OCI-LY7 (cell line): ENCODE results near the gene CREG2. TPM values are rescaled to one million over a fixed set of nuclear protein-coding genes. Genes with fewer than 3 reads are reported as not detected.

Experiments
- BruUV-seq: library from RNA; stranded (reverse); fragments of 400-500 nt; replicated peaks from 2 replicates; lab custom pipeline; 2021; lab: Mats Ljungman, UMichigan
- CTCF ChIA-PET: fragments of 300-600 bp; sonication (Branson Sonifier 250); formaldehyde crosslinking; loops from one replicate; lab custom pipeline; 2022; ENCODE audit warnings: antibody characterized with exemption; ENCODE audit not compliant: unreplicated experiment; lab: Charles Lee
- POLR2A ChIA-PET: fragments of 300-600 bp; sonication (Branson Sonifier 250); formaldehyde crosslinking; loops from one replicate; lab custom pipeline; 2022; ENCODE audit warnings: antibody characterized with exemption; lab: Charles Lee
- DNase-seq: peaks from one replicate; pipeline ENCODE4 v3.0.0-alpha.2; 2015; ENCODE audit warnings: low spot score
- H2AFZ ChIP-seq: fragments of 200-600 bp; sonication (generic), shearing (Covaris generic); 2 replicates; pipeline ENCODE4 v1.6.1; 2014; ENCODE audit warnings: mild to moderate bottlenecking, antibody characterized with exemption, low read length, moderate library complexity
- H3K27ac ChIP-seq: fragments of 200-600 bp; sonication (generic); 2 replicates; pipeline ENCODE4 v1.5.1; 2014; ENCODE audit warnings: mixed run types, low read depth, mild to moderate bottlenecking, moderate library complexity, low read length, inconsistent platforms; ENCODE audit not compliant: poor library complexity, severe bottlenecking
- H3K36me3 ChIP-seq: fragments of 200-600 bp; sonication (generic); 2 replicates; pipeline ENCODE4 v1.6.1; 2014; ENCODE audit warnings: mild to moderate bottlenecking, antibody characterized with exemption, low read length, moderate library complexity, mixed read lengths; ENCODE audit not compliant: insufficient read depth
- H3K4me1 ChIP-seq: fragments of 200-600 bp; sonication (generic); 2 replicates; pipeline ENCODE4 v1.5.1; 2014; ENCODE audit warnings: mild to moderate bottlenecking, low read length; ENCODE audit not compliant: insufficient read depth, poor library complexity, severe bottlenecking
- H3K4me2 ChIP-seq: fragments of 200-600 bp; sonication (generic); 2 replicates; pipeline ENCODE4 v1.6.1; 2014; ENCODE audit warnings: mild to moderate bottlenecking, low read length
- H3K4me3 ChIP-seq: fragments of 200-600 bp; sonication (generic); 2 replicates; pipeline ENCODE4 v1.5.1; 2014; ENCODE audit warnings: mild to moderate bottlenecking, low read depth, low read length; ENCODE audit not compliant: poor library complexity, severe bottlenecking
- H3K79me2 ChIP-seq: fragments of 200-600 bp; sonication (generic); 2 replicates; pipeline ENCODE4 v1.6.1; 2016; ENCODE audit warnings: low read depth, mild to moderate bottlenecking, low read length, moderate library complexity, mixed read lengths; ENCODE audit not compliant: insufficient read depth
- H3K9me2 ChIP-seq: fragments of 200-600 bp; sonication (generic); 2 replicates; pipeline ENCODE4 v1.6.1; 2016; ENCODE audit warnings: mild to moderate bottlenecking, low read length, mixed read lengths; ENCODE audit not compliant: insufficient read depth
- H3K9me3 ChIP-seq: fragments of 200-600 bp; sonication (generic); 2 replicates; pipeline ENCODE4 v1.6.1; 2014; ENCODE audit warnings: mild to moderate bottlenecking, mixed run types, low read length, mixed read lengths
- H4K20me1 ChIP-seq: fragments of 200-600 bp; sonication (generic); 2 replicates; pipeline ENCODE4 v1.6.1; 2014; ENCODE audit warnings: mild to moderate bottlenecking, antibody characterized with exemption, low read length, moderate library complexity, mixed read lengths; ENCODE audit not compliant: insufficient read depth
- CTCF ChIP-seq: fragments of 200-600 bp; sonication (generic); conservative IDR thresholded peaks from 2 replicates; pipeline ENCODE4 v1.5.1; 2014; ENCODE audit warnings: mild to moderate bottlenecking, antibody characterized with exemption, low read length, moderate library complexity, mixed read lengths
- EZH2phosphoT487 ChIP-seq: fragments of 200-600 bp; sonication (generic); IDR thresholded peaks from 2 replicates; pipeline ENCODE4 v1.6.1; 2018; ENCODE audit warnings: low read depth, borderline replicate concordance, mild to moderate bottlenecking, mixed run types, antibody characterized with exemption, low read length, moderate library complexity, mixed read lengths
- intact Hi-C: fragments of 100-400 bp; cut with micrococcal nuclease; formaldehyde crosslinking; loops from one replicate; pipeline ENCODE4 v1.10.0; 2022; ENCODE audit not compliant: unreplicated experiment
- total RNA-seq, 2 experiments: library from RNA; depleted of rRNA in 1 of 2; stranded (reverse); fragments of >200 nt in 1 of 2; shearing (Covaris generic) in 1 of 2; gene quantifications; 2 replicates each; pipeline ENCODE4 v1.2.3, GENCODE V29; 2014 to 2022

CREG2 gene
- total RNA-seq, 2 experiments from 2014 or later, result not detected

GRCh38 chr2:101375653-101376052 is 11.7 kb downstream of the CREG2 start:
- no TSS peak for BruUV-seq
- intact Hi-C loops, result no loop called here
- no peak overlapping the region for H2AFZ ChIP-seq
- no peaks in the 10 kb centered on the region for H3K79me2 ChIP-seq
- no peak overlapping the region for H3K4me2 ChIP-seq
- H3K9me3 ChIP-seq, result no peaks in the 10 kb centered on the region
- H4K20me1 ChIP-seq, result no peaks in the 10 kb centered on the region
- H3K36me3 ChIP-seq, result no peaks in the 10 kb centered on the region
- no peak overlapping the region for H3K4me3 ChIP-seq
- no peaks in the 10 kb centered on the region for H3K4me1 ChIP-seq
- TF ChIP-seq CTCF, result no peak
- TF ChIP-seq EZH2phosphoT487, result no peak
- H3K27ac ChIP-seq, result no peak overlapping the region
- ChIA-PET CTCF (no interaction called here), POLR2A (no interaction called here)
- no peaks in the 10 kb centered on the region for H3K9me2 ChIP-seq
- no peak for DNase-seq

- no peak for TF ChIP-seq CTCF
- no peak for TF ChIP-seq EZH2phosphoT487
- no peak for DNase-seq
- intact Hi-C loops, result no loop called here
- H3K36me3 ChIP-seq, result no peaks in the 10 kb centered on the region
- no peak overlapping the region for H3K4me3 ChIP-seq
- no TSS peak for BruUV-seq
- H3K4me1 ChIP-seq, result no peaks in the 10 kb centered on the region
- H3K27ac ChIP-seq, result no peak overlapping the region
- no peaks in the 10 kb centered on the region for H4K20me1 ChIP-seq
- ChIA-PET CTCF (no interaction called here), POLR2A (no interaction called here)
- no peaks in the 10 kb centered on the region for H3K9me2 ChIP-seq
- no peak overlapping the region for H3K4me2 ChIP-seq
- H3K9me3 ChIP-seq, result no peaks in the 10 kb centered on the region
- H3K79me2 ChIP-seq, result no peaks in the 10 kb centered on the region
- no peak overlapping the region for H2AFZ ChIP-seq
Measured at GRCh38 chr2:101374821-101375561, 12.3 kb downstream of the CREG2 start.

- Histone ChIP-seq H3K9me3 (no peaks in the 10 kb centered on the region), H3K4me1 (no peaks in the 10 kb centered on the region), H3K79me2 (no peaks in the 10 kb centered on the region), H3K36me3 (no peaks in the 10 kb centered on the region), H2AFZ (no peak overlapping the region), H4K20me1 (no peaks in the 10 kb centered on the region), H3K9me2 (no peaks in the 10 kb centered on the region), H3K4me2 (no peak overlapping the region), H3K27ac (no peak overlapping the region), H3K4me3 (no peak overlapping the region)
- no peak for DNase-seq
- ChIA-PET CTCF (no interaction called here), POLR2A (no interaction called here)
- intact Hi-C loops, result no loop called here
- TF ChIP-seq CTCF (no peak), EZH2phosphoT487 (no peak)
- BruUV-seq, result no TSS peak
Measured at GRCh38 chr2:101372792-101373191, 14.5 kb downstream of the CREG2 start.
